Chondrocyte (in vitro differentiated cells): ENCODE data around the gene STT3B. TPM values are rescaled to one million over a fixed set of nuclear protein-coding genes. Genes with fewer than 3 reads are reported as not detected.
A peak's percentile ranks its signal among the peaks of the same experiment; 100 is the strongest.

Source experiments
- DNase-seq: peaks from one replicate; pipeline ENCODE4 v3.0.0; 2021; ENCODE audit warnings: mixed read lengths, low spot score
- H3K27ac Mint-ChIP-seq: one replicate; pipeline ENCODE4 v1.8.0; 2021; ENCODE audit warnings: mild to moderate bottlenecking, moderate library complexity, mixed read lengths; ENCODE audit not compliant: unreplicated experiment
- H3K27me3 Mint-ChIP-seq: 2 replicates; pipeline ENCODE4 v1.8.0; 2021; ENCODE audit warnings: low read depth, mixed read lengths
- H3K36me3 Mint-ChIP-seq: 2 replicates; pipeline ENCODE4 v1.8.0; 2021; ENCODE audit warnings: low read depth, mixed read lengths
- H3K4me1 Mint-ChIP-seq: 2 replicates; pipeline ENCODE4 v1.8.0; 2021; ENCODE audit warnings: low read depth, mild to moderate bottlenecking, mixed read lengths
- H3K4me3 Mint-ChIP-seq: one replicate; pipeline ENCODE4 v1.8.0; 2021; ENCODE audit warnings: mild to moderate bottlenecking, moderate library complexity, mixed read lengths; ENCODE audit not compliant: unreplicated experiment
- H3K9me3 Mint-ChIP-seq: 2 replicates; pipeline ENCODE4 v1.8.0; 2021; ENCODE audit warnings: low read depth, mixed read lengths
- total RNA-seq: library from RNA; stranded (reverse); gene quantifications from 3 replicates; pipeline ENCODE4 v1.2.1, GENCODE V29; 2021
- TF ChIP-seq, protein P1 (sequence below): fragments of 200-600 bp; sonication (generic); IDR thresholded peaks from 2 replicates; pipeline ENCODE4 v1.5.0; 2021; ENCODE audit warnings: antibody characterized with exemption, mild to moderate bottlenecking, moderate library complexity

Gene STT3B
- total RNA-seq, 1 donor from 2014 or later, result 118 TPM

DNA sequence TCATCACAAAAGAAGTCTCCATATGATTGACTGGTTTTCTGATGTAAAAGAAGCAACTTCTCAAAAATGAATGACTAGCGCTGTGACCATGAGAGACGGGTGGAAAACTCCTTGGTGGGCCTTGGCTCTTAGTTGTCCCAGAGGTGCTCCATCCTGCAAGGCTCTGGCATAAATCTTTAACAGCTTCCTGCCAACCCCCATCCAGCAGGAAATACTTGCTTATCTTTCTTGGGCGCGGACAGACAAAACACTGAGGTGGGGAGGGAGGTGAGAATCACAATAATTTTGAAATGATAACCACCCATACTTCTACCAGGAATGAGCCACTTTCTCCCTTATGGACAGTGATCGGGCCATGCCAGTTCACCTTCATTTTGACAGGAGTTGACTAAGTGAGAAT is 128.6 kb downstream of the STT3B start:
- Mint-ChIP-seq H3K4me3 (no peak overlapping the region), H3K9me3 (peaks cover 19% of the 10 kb centered on the region), H3K4me1 (peaks cover 6% of the 10 kb centered on the region), H3K36me3 (peaks cover 32% of the 10 kb centered on the region), H3K27ac (no peak overlapping the region), H3K27me3 (no peaks in the 10 kb centered on the region)
- TF ChIP-seq, protein P1, sequence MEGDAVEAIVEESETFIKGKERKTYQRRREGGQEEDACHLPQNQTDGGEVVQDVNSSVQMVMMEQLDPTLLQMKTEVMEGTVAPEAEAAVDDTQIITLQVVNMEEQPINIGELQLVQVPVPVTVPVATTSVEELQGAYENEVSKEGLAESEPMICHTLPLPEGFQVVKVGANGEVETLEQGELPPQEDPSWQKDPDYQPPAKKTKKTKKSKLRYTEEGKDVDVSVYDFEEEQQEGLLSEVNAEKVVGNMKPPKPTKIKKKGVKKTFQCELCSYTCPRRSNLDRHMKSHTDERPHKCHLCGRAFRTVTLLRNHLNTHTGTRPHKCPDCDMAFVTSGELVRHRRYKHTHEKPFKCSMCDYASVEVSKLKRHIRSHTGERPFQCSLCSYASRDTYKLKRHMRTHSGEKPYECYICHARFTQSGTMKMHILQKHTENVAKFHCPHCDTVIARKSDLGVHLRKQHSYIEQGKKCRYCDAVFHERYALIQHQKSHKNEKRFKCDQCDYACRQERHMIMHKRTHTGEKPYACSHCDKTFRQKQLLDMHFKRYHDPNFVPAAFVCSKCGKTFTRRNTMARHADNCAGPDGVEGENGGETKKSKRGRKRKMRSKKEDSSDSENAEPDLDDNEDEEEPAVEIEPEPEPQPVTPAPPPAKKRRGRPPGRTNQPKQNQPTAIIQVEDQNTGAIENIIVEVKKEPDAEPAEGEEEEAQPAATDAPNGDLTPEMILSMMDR, result no peak
- DNase-seq, result no peak

DNA sequence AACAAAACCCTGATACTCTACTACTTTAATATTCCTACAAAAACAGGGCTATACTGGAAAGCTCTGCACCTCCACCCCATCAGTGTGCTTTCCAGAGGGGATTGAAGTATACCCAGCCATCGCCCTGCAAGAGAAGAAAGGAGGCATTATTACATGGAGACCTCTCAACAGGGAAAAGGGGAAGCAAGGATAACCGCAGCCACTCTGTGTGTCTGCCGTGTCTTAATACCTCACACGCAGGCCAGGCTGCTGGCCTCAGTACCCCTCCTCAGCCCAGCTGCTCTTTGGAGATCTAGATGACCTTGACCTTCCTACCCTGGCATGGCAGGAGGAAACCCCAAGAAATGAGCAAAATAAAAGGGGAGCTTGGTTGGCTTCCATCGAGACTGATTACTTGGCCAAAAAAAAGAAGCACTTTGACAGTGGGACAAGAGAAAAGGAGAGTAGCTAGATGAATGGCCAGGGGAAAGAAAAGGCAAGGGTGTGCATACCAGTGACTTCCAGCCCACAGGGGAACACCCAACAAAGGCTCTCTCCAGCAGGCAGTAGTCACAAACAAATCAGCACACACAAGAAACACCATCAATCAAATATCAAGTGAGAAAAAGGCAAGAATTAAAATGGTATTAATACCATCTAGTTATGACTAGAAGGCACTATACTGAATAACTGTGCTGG is 129.4 kb downstream of the STT3B start:
- peaks cover 11% of the 10 kb centered on the region for H3K9me3 Mint-ChIP-seq
- no peaks in the 10 kb centered on the region for H3K27me3 Mint-ChIP-seq

DNA sequence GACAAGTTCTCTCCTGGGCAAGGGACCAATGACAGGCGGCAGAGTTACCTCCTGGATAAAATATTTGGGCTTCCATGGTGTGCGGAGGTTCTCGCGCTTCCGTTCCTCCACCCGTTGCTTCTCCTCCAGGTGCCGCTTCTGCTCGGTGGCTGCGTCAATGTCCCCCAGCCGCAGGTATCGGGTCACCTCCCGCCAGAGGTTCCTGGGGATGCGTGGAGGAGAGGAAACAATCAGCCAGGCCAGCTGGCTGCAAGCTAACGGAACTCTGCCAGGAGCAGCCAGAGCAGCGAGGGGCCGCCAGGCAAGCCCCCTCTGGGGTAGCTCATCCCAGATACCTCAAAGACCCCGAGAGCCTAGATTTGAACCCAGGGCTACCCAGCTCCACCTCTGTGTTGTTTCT is 131.3 kb downstream of the STT3B start:
- Mint-ChIP-seq H3K27ac (no peak overlapping the region), H3K4me1 (peaks cover 6% of the 10 kb centered on the region), H3K4me3 (no peak overlapping the region), H3K36me3 (peaks cover 24% of the 10 kb centered on the region), H3K27me3 (no peaks in the 10 kb centered on the region), H3K9me3 (no peaks in the 10 kb centered on the region)
- TF ChIP-seq, protein P1, result no peak
- no peak for DNase-seq

More for the DNA sequence above, 129.4 kb downstream of the STT3B start:
- Mint-ChIP-seq H3K27ac (peak overlapping the region; percentile 42), H3K36me3 (peaks cover 29% of the 10 kb centered on the region), H3K4me3 (no peak overlapping the region), H3K4me1 (peaks cover 6% of the 10 kb centered on the region)
- no peak for DNase-seq
- TF ChIP-seq, protein P1, result no peak

DNA sequence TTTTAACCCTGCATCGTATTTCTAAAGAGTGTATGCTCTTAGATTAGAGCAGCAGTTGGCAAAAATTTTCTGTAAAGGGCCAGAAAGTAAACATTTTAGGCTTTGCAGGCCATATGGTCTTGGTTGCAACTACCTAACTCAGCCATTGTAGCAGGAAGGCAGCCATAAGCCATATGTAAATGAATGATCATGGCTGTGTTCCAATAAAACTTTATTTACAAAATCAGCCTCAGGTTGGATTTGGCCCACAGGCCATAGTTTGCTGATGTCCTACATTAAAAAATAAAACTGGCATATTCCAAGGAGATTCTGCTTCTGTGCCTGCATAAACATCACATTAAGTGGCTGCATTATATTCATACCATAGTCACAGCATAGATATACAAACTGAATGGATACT is 134.9 kb downstream of the STT3B start:
- H3K4me1 Mint-ChIP-seq, result no peaks in the 10 kb centered on the region

DNA sequence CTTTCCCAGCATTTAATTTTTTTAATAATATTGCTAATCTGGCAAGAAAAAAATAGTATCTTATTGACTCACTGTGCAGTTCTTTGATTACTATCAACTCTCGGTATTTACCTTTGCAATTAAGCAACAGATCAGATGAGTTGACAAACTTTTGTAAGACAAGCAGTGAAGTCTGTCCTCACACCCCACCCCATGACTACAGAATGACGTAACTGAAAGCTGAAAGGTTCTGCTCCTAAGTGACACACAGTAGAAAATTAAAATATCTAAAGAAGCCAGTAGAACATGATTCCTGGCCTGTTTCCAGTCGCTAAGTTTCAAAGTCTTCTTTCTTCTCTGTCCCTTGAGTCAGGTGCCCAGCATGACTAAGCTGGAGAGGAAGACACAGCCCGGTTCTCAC is 135.5 kb downstream of the STT3B start:
- Mint-ChIP-seq H3K4me3 (no peak overlapping the region), H3K9me3 (no peaks in the 10 kb centered on the region), H3K27ac (no peak overlapping the region), H3K27me3 (no peaks in the 10 kb centered on the region), H3K4me1 (no peaks in the 10 kb centered on the region), H3K36me3 (peaks cover 25% of the 10 kb centered on the region)
- DNase-seq, result no peak
- TF ChIP-seq, protein P1, result no peak

More for the DNA sequence above, 134.9 kb downstream of the STT3B start:
- Mint-ChIP-seq H3K4me3 (no peak overlapping the region), H3K27me3 (no peaks in the 10 kb centered on the region), H3K36me3 (peaks cover 20% of the 10 kb centered on the region), H3K9me3 (no peaks in the 10 kb centered on the region), H3K27ac (no peak overlapping the region)
- TF ChIP-seq, protein P1, result no peak
- no peak for DNase-seq
